HG03064 (cell line): Measurements from ENCODE around the gene CYBA.
A peak's percentile ranks its signal among the peaks of the same experiment; 100 is the strongest.
"Not testable (repeated sequence)": the region's sequence is repeated elsewhere in the genome, so short reads cannot be mapped to it uniquely, and the experiment has no call there.

Source experiments
- ATAC-seq: cut with Tn5 transposase; IDR thresholded peaks from one replicate; pipeline ENCODE4 v1.9.1; 2021; ENCODE audit warnings: low read depth; ENCODE audit not compliant: unreplicated experiment

CYBA gene

GRCh38 chr16:88686439-88687253 is 35.8 kb upstream of the CYBA start, which contains the start of gene SNAI3:
SNAI3 (minus strand) TSS chr16:88686507; CDS start chr16:88686406, 101 bp downstream.
- ATAC-seq = peak; percentile 48

- peak; percentile 9 for ATAC-seq
Observed at GRCh38 chr16:88686062-88686438, 35.2 kb upstream of the CYBA start.

- ATAC-seq = no peak
Observed at GRCh38 chr16:88685156-88686061, 34.6 kb upstream of the CYBA start.

GRCh38 chr16:88684569-88685155 is 33.8 kb upstream of the CYBA start:
- no peak for ATAC-seq

GRCh38 chr16:88681709-88682451 is 31.0 kb upstream of the CYBA start:
- peak; percentile 63 for ATAC-seq

GRCh38 chr16:88681084-88681680 is 30.3 kb upstream of the CYBA start:
- no peak for ATAC-seq

- ATAC-seq = no peak
Observed at GRCh38 chr16:88680554-88681083, 29.8 kb upstream of the CYBA start.

- no peak for ATAC-seq
Observed at GRCh38 chr16:88678224-88678979, 27.5 kb upstream of the CYBA start.

GRCh38 chr16:88677721-88678120 is 26.9 kb upstream of the CYBA start:
- no peak for ATAC-seq

- no peak for ATAC-seq
Observed at GRCh38 chr16:88676502-88677242, 25.8 kb upstream of the CYBA start.

GRCh38 chr16:88673716-88674379 is 23.0 kb upstream of the CYBA start:
- no peak for ATAC-seq

- ATAC-seq = no peak
Observed at GRCh38 chr16:88672776-88673175, 21.9 kb upstream of the CYBA start.

- ATAC-seq = no peak
Observed at GRCh38 chr16:88671806-88672205, 21.0 kb upstream of the CYBA start.

GRCh38 chr16:88669980-88670379 is 19.1 kb upstream of the CYBA start:
- no peak for ATAC-seq

- ATAC-seq = not testable (repeated sequence)
Observed at GRCh38 chr16:88669493-88669892, 18.6 kb upstream of the CYBA start.

- no peak for ATAC-seq
Observed at GRCh38 chr16:88667461-88667860, 16.6 kb upstream of the CYBA start.

GRCh38 chr16:88665570-88665969 is 14.7 kb upstream of the CYBA start:
- no peak for ATAC-seq

- no peak for ATAC-seq
Observed at GRCh38 chr16:88665148-88665547, 14.3 kb upstream of the CYBA start.
